Measurements from ENCODE around the gene ITGB6.

ITGB6 gene

GRCh38 chr2:160085662-160086061, 114.4 kb downstream of the ITGB6 start:
- peak; percentile 39 for DNase-seq

- no peak for DNase-seq
These were observed 121.9 kb downstream of the ITGB6 start for GRCh38 chr2:160077912-160078810.

GRCh38 chr2:160076914-160077313, 123.2 kb downstream of the ITGB6 start:
- DNase-seq = peak; percentile 9

- no peak for DNase-seq
These were observed 123.8 kb downstream of the ITGB6 start for GRCh38 chr2:160076241-160076640.

- no peak for DNase-seq
These were observed 124.9 kb downstream of the ITGB6 start for GRCh38 chr2:160075171-160075570.

- DNase-seq = no peak
These were observed 126.7 kb downstream of the ITGB6 start for GRCh38 chr2:160073284-160073888.

GRCh38 chr2:160068906-160069305, 131.2 kb downstream of the ITGB6 start:
- no peak for DNase-seq

GRCh38 chr2:160064916-160065315, 135.2 kb downstream of the ITGB6 start:
- DNase-seq = no peak

- no peak for DNase-seq
These were observed 136.0 kb downstream of the ITGB6 start for GRCh38 chr2:160063879-160064612.

GRCh38 chr2:160063271-160063670, 136.8 kb downstream of the ITGB6 start:
- no peak for DNase-seq

GRCh38 chr2:160062292-160063005, 137.6 kb downstream of the ITGB6 start, which contains the start of gene PLA2R1:
TSS of gene PLA2R1 (minus strand) at chr2:160062615. CDS start at chr2:160062403, 212 bp downstream.
- peak; percentile 72 for DNase-seq

- DNase-seq = no peak
These were observed 138.2 kb downstream of the ITGB6 start for GRCh38 chr2:160061944-160062291.

- DNase-seq = no peak
These were observed 138.5 kb downstream of the ITGB6 start for GRCh38 chr2:160061533-160061932.

GRCh38 chr2:160060297-160060696, 139.8 kb downstream of the ITGB6 start:
- no peak for DNase-seq

GRCh38 chr2:160057356-160057755, 142.7 kb downstream of the ITGB6 start:
- DNase-seq = no peak

GRCh38 chr2:160055726-160056108, 144.4 kb downstream of the ITGB6 start:
- DNase-seq = no peak

- DNase-seq = no peak
These were observed 144.9 kb downstream of the ITGB6 start for GRCh38 chr2:160054984-160055725.

GRCh38 chr2:160053946-160054345, 146.1 kb downstream of the ITGB6 start:
- no peak for DNase-seq

GRCh38 chr2:160052531-160052930, 147.5 kb downstream of the ITGB6 start:
- no peak for DNase-seq

GRCh38 chr2:160051371-160051800, 148.7 kb downstream of the ITGB6 start:
- DNase-seq = no peak

GRCh38 chr2:160050147-160050546, 149.9 kb downstream of the ITGB6 start:
- DNase-seq = no peak
